NCI-H1694 treated with DMSO at 0.1 percent for 48 hours (cell line): ENCODE data around the gene FN1.
"Not testable (repeated sequence)": the region's sequence is repeated elsewhere in the genome, so short reads cannot be mapped to it uniquely, and the experiment has no call there.

ENCODE experiments used
- DNase-seq: peaks from one replicate; lab custom pipeline; 2025; lab: John Stamatoyannopoulos, UW

The FN1 gene

DNA sequence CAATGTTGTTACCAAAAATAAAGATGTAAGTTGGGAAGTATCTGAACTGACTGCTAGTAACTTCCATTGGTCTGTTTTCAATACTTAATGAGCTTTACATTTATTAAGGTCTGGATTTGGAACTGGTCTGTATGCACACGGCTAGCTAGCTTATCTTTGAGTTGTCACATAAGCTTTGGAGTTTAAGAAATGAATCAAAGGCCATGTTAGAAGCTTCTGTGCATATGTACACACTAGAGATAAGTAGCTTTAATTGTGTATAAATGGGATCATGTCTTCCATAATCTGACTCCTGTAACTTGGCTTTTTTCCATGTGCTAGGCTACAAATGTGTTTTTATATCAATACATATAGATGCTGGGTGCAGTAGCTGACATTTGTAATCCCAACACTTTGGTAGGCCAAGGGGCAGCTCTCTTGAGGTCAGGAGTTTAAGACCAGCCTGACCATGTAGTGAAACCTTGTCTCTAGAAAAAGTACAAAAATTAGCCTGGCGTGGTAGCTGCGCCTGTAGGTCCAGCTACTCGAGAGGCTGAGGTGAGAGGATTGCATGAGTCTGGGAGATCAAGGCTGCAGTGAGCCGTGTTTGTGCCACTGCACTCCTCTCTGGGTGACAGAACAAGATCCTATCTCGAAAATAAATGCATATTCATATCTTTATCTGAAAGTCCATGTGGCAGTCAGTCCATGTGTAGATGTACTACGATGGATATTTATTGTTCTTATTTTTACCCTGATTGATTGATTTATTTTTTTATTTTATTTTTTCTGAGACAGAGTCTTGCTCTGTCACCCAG, 96.8 kb downstream of the FN1 start:
- no peak for DNase-seq

DNA sequence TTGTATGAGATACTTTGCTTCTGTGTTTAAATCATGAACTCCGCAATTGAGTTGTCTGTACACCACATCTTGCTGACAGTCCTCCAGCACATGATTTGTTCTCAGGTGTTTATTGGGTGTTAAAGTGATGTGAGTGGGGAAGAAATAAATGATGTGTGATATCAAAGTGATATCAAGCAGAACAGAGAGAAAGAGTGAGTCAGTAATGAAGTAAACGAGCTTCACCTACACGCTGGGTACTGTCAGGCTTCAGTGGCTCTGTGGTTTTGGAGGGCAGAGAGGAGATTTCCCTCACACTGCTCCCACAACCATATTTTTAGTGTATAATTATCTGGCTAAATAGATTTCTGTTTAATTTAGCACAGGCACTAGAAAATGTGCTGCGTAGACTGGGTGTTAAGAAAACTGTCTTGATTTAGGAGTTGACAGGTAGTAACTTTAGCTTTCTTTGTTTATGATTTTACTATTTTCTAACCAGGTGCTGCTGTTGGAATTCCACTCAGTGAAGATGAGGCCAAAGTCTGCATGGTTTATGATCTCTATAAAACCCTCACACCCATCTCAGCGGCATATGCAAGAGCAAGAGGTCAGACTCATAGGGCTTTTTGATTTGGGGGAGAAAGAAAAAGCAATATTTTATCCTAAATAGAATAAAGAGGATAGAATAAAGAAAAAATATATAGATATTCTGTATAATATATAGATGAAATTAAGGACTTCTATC, 102.8 kb downstream of the FN1 start:
- DNase-seq: no peak

DNA sequence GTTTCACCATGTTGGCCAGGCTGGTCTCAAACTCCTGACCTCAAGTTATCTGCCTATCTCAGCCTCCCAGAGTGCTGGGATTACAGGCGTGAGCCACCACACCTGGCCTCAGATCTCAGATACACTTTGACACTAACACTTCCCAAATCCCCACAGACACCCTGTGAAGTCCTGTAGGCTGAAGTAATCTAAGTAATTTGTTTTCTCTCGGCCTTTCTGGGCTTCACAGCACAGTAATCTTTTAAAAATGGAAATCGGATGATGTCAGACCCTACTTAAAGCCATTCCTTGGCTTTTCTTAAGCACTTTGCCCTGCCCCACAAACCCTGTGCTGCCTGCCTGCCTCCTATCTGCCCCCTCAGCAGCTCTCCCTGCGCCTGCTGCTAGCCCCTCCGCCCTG, 107.8 kb downstream of the FN1 start:
- no peak for DNase-seq

DNA sequence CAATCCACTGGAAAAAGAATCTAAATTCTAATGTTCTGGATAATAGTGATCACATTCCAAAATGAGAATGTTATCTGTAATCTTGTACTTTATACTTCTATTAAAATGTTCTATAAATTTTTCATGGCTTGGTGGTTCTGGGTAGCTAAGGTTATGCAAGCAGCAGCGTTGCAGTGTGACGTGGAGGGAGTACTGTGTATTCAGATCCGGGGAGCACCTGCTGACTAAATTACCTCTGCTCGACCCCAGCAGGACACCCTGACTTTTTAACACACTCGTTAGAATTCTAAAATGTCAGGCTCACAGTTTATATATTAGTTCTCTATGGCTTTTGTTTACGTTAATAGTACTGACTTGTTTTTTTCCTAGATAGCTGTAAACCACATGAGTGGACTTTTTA, 111.1 kb downstream of the FN1 start:
- no peak for DNase-seq

DNA sequence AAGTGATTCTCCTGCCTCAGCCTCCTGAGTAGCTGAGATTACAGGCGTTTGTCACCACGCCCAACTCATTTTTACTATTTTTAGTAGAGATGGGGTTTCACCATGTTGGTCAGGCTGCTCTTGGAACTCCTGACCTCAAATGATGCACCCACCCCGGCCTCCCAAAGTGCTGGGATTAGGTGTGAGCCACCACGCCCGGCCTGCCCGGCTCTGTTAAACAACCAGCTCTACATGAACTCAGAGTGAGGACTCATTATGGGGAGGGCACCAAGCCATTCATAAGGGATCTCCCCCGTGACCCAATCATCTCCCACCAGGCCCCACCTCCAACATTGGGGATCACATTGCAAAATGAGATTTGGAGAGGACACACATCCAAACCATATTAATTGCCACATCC, 115.2 kb downstream of the FN1 start:
- no peak for DNase-seq

DNA sequence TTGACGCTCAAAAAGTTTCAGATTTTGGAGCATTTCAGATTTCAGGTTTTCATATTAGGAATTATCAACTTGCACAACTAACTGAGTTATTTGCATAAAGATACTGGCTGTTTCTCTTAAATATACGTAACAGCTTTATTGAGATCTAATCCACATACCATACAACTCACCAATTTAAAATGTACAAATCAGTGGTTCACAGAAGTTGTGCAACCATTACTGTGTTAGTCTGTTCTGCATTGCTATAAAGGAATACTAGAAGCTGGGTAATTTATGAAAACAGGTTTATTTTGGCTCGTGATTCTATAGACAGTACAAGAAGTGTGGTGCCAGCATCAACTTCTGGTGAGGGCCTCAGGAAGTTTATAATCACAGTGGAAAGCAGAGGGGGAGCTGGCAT, 115.8 kb downstream of the FN1 start:
- no peak for DNase-seq

DNA sequence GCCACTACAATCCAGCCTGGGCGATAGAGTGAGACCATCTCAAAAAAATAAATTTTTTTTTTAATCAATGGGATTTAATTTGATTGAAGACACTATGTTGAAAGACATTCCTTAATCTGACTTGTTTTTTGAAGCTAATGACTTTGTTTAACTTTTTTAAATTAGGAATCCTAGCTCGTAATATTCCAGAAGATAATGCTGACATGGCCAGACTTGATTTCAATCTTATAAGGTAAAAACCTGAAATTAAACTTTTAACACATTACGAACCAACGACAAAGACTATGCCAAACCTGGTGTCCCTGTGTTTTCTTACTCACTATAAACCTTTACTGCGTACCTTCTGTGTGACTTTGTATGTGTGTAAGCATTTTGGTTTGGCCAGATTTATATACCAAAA, 116.4 kb downstream of the FN1 start:
- no peak for DNase-seq

DNA sequence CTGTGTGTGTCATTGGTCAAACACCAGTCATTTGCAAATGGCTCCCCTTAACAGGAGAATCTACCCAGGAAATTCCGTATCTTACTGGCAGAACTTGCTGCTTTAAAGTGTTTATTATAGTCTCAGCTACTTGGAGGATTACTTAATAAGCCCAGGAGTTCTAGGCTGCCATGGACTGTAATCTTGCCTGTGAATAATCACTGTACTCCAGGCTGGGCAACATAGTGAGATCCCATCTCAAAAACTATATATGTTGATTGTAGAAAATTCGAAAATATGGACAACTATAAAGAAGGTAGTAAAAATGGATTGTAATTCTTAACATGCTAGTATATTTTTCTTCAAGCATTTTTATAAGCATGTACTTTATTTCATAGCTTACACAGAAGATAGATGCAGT, 119.5 kb downstream of the FN1 start:
- no peak for DNase-seq

DNA sequence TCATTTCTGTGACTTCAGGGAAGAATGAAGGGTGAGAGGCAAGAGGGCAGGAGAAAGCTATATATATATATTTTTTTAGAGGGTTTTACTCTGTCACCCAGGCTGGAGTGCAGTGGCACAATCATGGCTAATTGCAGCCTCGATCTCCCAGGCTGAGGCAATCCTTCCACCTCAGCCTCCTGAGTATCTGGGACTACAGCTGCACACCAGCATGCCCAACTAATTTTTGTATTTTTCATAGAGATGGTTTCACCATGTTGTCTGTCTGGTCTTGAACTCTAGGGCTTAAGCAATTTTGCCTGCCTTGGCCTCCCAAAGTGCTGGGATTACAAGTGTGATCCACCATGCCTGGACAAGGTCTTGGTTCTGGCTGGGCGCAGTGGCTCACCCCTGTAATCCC, 120.6 kb downstream of the FN1 start:
- no peak for DNase-seq

DNA sequence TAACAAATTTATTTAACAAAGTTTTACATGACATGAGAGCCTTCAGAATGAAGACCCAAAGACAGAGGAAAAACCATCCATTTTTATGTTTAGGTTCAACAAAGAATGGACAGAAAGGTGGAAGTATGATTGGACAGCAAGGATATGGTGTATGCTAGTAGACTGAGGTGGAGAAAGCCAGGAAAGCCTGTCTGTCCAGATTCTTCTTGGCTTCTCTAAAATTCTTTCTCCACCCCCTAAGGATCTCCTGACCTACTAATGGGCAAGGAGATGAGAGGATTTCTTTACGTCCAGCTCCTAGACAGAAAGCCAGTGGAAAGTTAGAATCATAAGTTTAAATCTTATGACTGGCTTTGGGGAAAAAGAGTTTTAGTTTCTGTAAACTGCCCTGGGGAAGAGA, 121.0 kb downstream of the FN1 start:
- no peak for DNase-seq

DNA sequence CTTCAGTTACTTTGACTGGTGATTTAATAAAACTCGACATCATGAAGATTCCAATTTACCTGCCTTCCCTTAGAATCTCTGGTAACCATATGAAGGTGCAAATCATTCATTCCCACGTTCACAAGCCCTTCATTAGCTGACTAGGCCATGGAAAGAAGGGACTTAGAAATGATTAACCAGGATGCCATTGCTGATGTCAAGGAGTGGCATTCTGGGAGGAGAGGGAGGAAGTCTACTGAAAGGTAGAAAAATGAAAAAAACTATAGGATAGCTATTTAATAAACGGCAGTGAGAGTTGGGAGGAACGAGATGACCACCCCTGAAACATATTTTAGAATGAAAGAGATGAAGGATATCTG, 122.6 kb downstream of the FN1 start:
- no peak for DNase-seq

DNA sequence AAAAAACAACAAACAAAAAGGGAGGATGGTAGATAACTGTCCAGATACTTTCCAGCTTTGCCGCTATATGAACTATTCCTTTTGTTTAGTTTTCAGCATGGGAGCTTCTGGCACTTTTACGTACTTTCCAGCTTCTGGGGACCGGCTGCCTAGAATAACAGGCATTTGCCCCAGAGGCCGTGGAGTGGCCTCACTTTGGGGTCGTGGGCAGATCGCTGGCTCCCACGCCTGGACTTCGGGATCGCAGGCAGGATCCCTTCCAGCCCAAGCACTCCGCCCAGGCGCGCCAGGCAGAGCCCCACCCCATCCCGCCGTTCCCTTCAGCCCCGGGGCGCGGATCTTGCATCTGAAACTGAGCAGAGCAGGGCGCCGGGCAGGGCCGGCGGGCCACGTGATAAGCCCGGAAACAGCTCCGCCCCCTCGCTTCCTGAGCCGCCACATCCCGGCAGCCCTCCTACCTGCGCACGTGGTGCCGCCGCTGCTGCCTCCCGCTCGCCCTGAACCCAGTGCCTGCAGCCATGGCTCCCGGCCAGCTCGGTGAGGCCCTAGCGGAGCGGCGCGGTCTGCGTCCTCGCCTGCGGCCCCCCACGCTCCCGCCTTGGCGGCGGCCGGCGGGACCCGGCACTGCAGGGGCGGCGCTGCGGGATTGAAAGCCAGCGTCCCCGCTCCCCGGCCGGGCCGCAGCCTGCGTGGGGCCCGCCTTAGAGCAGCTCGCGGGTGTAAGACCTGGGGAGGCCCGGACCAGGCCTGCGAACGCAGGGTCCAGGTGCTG, 124.1 kb downstream of the FN1 start, which contains the start of gene ATIC:
ATIC (plus strand) TSS at position 435 of the 772 bp plus-strand sequence; CDS start at position 519, 84 bp downstream.
- DNase-seq: peak; percentile 93

DNA sequence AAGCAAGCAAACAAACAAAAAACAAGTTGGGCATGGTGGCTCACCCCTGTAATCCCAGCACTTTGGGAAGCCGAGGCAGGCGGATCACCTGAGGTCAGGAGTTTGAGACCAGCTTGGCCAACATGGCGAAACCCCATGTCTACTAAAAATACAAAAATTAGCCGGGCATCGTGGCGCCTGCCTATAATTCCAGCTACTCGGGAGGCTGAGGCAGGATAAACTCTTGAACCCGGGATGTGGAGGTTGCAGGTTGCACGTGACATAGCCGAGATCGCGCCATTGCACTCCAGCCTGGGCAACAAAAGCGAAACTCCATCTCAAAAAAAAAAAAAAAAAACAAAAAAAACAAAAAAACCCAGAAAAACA, 124.6 kb downstream of the FN1 start:
- DNase-seq: not testable (repeated sequence)
